ENCODE data around the gene SLCO2A1. TPM values are rescaled to one million over a fixed set of nuclear protein-coding genes. Genes with fewer than 3 reads are reported as not detected.

The SLCO2A1 gene
- total RNA-seq, 1 experiment from 2014 or later: 0.11 TPM

- no peak for DNase-seq (ENCODE audit: low read depth)
Measured at GRCh38 chr3:134001251-134001650, 28.5 kb downstream of the SLCO2A1 start.

GRCh38 chr3:133999891-134000685, 29.6 kb downstream of the SLCO2A1 start:
- DNase-seq (ENCODE audit: low read depth): no peak

GRCh38 chr3:133998691-133999241, 31.0 kb downstream of the SLCO2A1 start:
- no peak for DNase-seq (ENCODE audit: low read depth)

GRCh38 chr3:133997871-133998635, 31.7 kb downstream of the SLCO2A1 start:
- no peak for DNase-seq (ENCODE audit: low read depth)

- no peak for DNase-seq (ENCODE audit: low read depth)
Measured at GRCh38 chr3:133996996-133997395, 32.7 kb downstream of the SLCO2A1 start.

- DNase-seq (ENCODE audit: low read depth): no peak
Measured at GRCh38 chr3:133996251-133996661, 33.5 kb downstream of the SLCO2A1 start.

- no peak for DNase-seq (ENCODE audit: low read depth)
Measured at GRCh38 chr3:133995264-133995663, 34.5 kb downstream of the SLCO2A1 start.

GRCh38 chr3:133994166-133994890, 35.4 kb downstream of the SLCO2A1 start:
- no peak for DNase-seq (ENCODE audit: low read depth)

- DNase-seq (ENCODE audit: low read depth): no peak
Measured at GRCh38 chr3:133992951-133993620, 36.6 kb downstream of the SLCO2A1 start.

- DNase-seq (ENCODE audit: low read depth): no peak
Measured at GRCh38 chr3:133992381-133992780, 37.3 kb downstream of the SLCO2A1 start.

GRCh38 chr3:133991637-133992036, 38.1 kb downstream of the SLCO2A1 start:
- peak; percentile 43 for DNase-seq (ENCODE audit: low read depth)

- peak; percentile 7 for DNase-seq (ENCODE audit: low read depth)
Measured at GRCh38 chr3:133991209-133991608, 38.5 kb downstream of the SLCO2A1 start.

GRCh38 chr3:133989936-133990702, 39.6 kb downstream of the SLCO2A1 start:
- no peak for DNase-seq (ENCODE audit: low read depth)

GRCh38 chr3:133988631-133989161, 41.0 kb downstream of the SLCO2A1 start:
- no peak for DNase-seq (ENCODE audit: low read depth)

- DNase-seq (ENCODE audit: low read depth): no peak
Measured at GRCh38 chr3:133987948-133988484, 41.7 kb downstream of the SLCO2A1 start.

- DNase-seq (ENCODE audit: low read depth): no peak
Measured at GRCh38 chr3:133987136-133987535, 42.6 kb downstream of the SLCO2A1 start.

- no peak for DNase-seq (ENCODE audit: low read depth)
Measured at GRCh38 chr3:133986311-133986710, 43.4 kb downstream of the SLCO2A1 start.

- no peak for DNase-seq (ENCODE audit: low read depth)
Measured at GRCh38 chr3:133984975-133985374, 44.8 kb downstream of the SLCO2A1 start.

- no peak for DNase-seq (ENCODE audit: low read depth)
Measured at GRCh38 chr3:133983576-133984560, 45.9 kb downstream of the SLCO2A1 start.
